ENCODE data around the gene SLC9C1.
A peak's percentile ranks its signal among the peaks of the same experiment; 100 is the strongest.

Gene SLC9C1

DNA sequence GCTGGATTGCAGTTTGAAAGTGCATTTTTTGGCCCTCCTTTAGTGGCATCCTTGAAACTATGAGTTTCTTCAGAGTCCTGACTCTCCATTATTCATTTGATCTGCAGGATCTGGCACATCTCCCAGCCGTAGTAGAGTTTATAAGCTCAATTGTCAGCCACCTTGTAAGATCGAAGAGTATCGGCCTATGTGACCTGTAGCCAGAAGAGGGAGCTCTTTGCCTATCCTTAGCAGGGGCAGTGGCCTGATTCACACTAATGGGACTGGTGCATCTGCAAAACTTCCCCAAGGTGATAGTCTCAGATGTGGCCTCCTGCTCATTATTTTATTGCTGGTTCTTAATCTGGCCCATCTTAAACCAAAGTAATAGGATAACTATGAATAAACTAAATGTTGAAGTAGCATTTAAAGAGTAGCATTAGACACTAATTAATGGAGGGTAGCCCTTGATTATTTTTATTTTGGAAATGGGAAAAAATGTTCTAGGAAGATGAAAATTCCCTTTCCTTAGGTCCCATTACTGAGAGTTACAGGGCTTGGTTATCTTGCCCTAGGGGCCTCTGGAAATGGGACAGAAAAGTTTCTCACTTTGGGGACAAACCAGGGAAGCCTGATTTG lies 182.1 kb downstream of the SLC9C1 start:
- Histone ChIP-seq H3F3A (ENCODE audit: insufficient read depth, low read length) (peaks cover 4% of the 10 kb centered on the region; the same call in 1 of the 2 replicates), H3K79me2 (ENCODE audit: insufficient read depth, low read length) (no peaks in the 10 kb centered on the region), H3K27me3 (ENCODE audit: insufficient read depth, low read length) (no peaks in the 10 kb centered on the region), H2AFZ (ENCODE audit: low read length) (no peak overlapping the region), H4K20me1 (ENCODE audit: insufficient read depth, low read length) (no peaks in the 10 kb centered on the region), H3K9ac (ENCODE audit: low read length) (peak overlapping the region; percentile 45; the same call in 1 of the 2 replicates), H3K9me2 (ENCODE audit: low read depth, low read length) (no peaks in the 10 kb centered on the region), H3K27ac (ENCODE audit: low read depth, low read length, poor library complexity, severe bottlenecking) (peak overlapping the region; percentile 99), H3K4me3 (ENCODE audit: low read depth, low read length, poor library complexity, severe bottlenecking) (no peak overlapping the region), H3K9me3 (ENCODE audit: low read length) (no peaks in the 10 kb centered on the region), H3K36me3 (ENCODE audit: insufficient read depth, low read length) (no peaks in the 10 kb centered on the region), H3K4me2 (ENCODE audit: low read length) (peak overlapping the region; percentile 34; the same call in 1 of the 2 replicates), H3K4me1 (ENCODE audit: insufficient read depth, low read length, severe bottlenecking) (peaks cover 72% of the 10 kb centered on the region)
- TF ChIP-seq, protein P1, sequence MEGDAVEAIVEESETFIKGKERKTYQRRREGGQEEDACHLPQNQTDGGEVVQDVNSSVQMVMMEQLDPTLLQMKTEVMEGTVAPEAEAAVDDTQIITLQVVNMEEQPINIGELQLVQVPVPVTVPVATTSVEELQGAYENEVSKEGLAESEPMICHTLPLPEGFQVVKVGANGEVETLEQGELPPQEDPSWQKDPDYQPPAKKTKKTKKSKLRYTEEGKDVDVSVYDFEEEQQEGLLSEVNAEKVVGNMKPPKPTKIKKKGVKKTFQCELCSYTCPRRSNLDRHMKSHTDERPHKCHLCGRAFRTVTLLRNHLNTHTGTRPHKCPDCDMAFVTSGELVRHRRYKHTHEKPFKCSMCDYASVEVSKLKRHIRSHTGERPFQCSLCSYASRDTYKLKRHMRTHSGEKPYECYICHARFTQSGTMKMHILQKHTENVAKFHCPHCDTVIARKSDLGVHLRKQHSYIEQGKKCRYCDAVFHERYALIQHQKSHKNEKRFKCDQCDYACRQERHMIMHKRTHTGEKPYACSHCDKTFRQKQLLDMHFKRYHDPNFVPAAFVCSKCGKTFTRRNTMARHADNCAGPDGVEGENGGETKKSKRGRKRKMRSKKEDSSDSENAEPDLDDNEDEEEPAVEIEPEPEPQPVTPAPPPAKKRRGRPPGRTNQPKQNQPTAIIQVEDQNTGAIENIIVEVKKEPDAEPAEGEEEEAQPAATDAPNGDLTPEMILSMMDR (IDR thresholded peaks at IDR 0.05; ENCODE audit: low read length), result peak; percentile 93
- no peak for TF ChIP-seq EZH2 (IDR thresholded peaks at IDR 0.05; ENCODE audit: borderline replicate concordance, low read length)

DNA sequence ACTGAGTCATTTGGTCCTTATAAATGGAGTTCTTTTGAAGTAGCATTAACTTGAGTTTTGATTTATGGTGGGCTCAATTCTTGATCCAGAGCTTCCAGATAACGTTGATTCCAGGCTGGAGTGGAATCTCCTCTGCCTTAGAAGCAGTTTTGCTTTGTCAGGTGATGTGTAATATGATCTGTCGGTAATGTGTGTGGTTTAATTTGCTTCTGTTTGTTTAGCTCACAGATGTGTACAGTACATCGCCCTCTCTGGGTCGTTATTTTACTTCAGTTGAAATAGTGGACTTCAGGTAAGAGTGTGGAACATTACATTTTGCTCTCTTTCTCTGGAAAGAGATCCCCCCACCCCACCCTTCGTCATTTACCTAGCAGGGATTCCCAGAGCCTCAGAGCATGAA lies 184.7 kb downstream of the SLC9C1 start:
- Histone ChIP-seq H3K4me3 (ENCODE audit: low read depth, low read length, poor library complexity, severe bottlenecking) (no peak overlapping the region), H3K9me3 (ENCODE audit: low read length) (no peaks in the 10 kb centered on the region), H3K9me2 (ENCODE audit: low read depth, low read length) (no peaks in the 10 kb centered on the region), H3K27me3 (ENCODE audit: insufficient read depth, low read length) (no peaks in the 10 kb centered on the region), H3K9ac (ENCODE audit: low read length) (peak overlapping the region; percentile 50), H2AFZ (ENCODE audit: low read length) (no peak overlapping the region), H3K79me2 (ENCODE audit: insufficient read depth, low read length) (no peaks in the 10 kb centered on the region), H3K4me1 (ENCODE audit: insufficient read depth, low read length, severe bottlenecking) (peaks cover 55% of the 10 kb centered on the region), H3K27ac (ENCODE audit: low read depth, low read length, poor library complexity, severe bottlenecking) (peak overlapping the region; percentile 79), H4K20me1 (ENCODE audit: insufficient read depth, low read length) (no peaks in the 10 kb centered on the region), H3K4me2 (ENCODE audit: low read length) (peak overlapping the region; percentile 31), H3F3A (ENCODE audit: insufficient read depth, low read length) (no peaks in the 10 kb centered on the region), H3K36me3 (ENCODE audit: insufficient read depth, low read length) (no peaks in the 10 kb centered on the region)
- TF ChIP-seq EZH2 (IDR thresholded peaks at IDR 0.05; ENCODE audit: borderline replicate concordance, low read length), result no peak
- TF ChIP-seq, protein P1 (IDR thresholded peaks at IDR 0.05; ENCODE audit: low read length), result no peak

DNA sequence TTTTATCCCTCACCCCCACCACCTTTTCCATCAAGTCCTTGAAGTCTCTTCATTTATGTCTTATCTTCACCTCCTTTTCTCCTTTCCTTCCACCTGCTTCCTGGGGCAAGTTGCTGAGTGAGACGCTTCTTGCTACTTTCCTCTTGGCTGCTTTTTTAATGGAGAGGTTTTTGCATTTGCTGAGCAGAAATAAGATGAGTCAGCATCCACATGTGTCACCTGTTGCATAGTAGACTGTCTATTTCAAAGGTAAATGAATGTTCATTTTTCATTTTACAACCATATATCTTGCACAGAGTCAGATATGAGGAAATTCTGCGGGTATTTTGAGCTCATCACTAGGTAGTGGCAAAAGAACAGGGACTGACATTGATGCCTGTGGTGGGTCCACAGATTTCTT lies 189.2 kb downstream of the SLC9C1 start:
- Histone ChIP-seq H3K27me3 (ENCODE audit: insufficient read depth, low read length) (no peaks in the 10 kb centered on the region), H3K27ac (ENCODE audit: low read depth, low read length, poor library complexity, severe bottlenecking) (no peak overlapping the region)

More for the DNA sequence above, 189.2 kb downstream of the SLC9C1 start:
- TF ChIP-seq, protein P1 (IDR thresholded peaks at IDR 0.05; ENCODE audit: low read length), result no peak
- TF ChIP-seq EZH2 (IDR thresholded peaks at IDR 0.05; ENCODE audit: borderline replicate concordance, low read length), result no peak
- Histone ChIP-seq H3F3A (ENCODE audit: insufficient read depth, low read length) (no peaks in the 10 kb centered on the region), H3K36me3 (ENCODE audit: insufficient read depth, low read length) (no peaks in the 10 kb centered on the region), H4K20me1 (ENCODE audit: insufficient read depth, low read length) (no peaks in the 10 kb centered on the region), H3K9me2 (ENCODE audit: low read depth, low read length) (no peaks in the 10 kb centered on the region), H2AFZ (ENCODE audit: low read length) (no peak overlapping the region), H3K4me3 (ENCODE audit: low read depth, low read length, poor library complexity, severe bottlenecking) (no peak overlapping the region), H3K4me1 (ENCODE audit: insufficient read depth, low read length, severe bottlenecking) (peaks cover 24% of the 10 kb centered on the region), H3K9ac (ENCODE audit: low read length) (no peak overlapping the region), H3K79me2 (ENCODE audit: insufficient read depth, low read length) (no peaks in the 10 kb centered on the region), H3K9me3 (ENCODE audit: low read length) (no peaks in the 10 kb centered on the region), H3K4me2 (ENCODE audit: low read length) (no peak overlapping the region)

Measured in OCI-LY1 (cell line).